ENCODE measurements around the gene SCN5A.
"Not testable (repeated sequence)": the region's sequence is repeated elsewhere in the genome, so short reads cannot be mapped to it uniquely, and the experiment has no call there.

The SCN5A gene

GRCh38 chr3:38579141-38579540 is 70.3 kb downstream of the SCN5A start:
- DNase-seq (ENCODE audit: low read depth in 2 of 2) = no peak

- no peak for DNase-seq (ENCODE audit: low read depth in 2 of 2)
These were observed 70.9 kb downstream of the SCN5A start for GRCh38 chr3:38578551-38578950.

GRCh38 chr3:38578081-38578475 is 71.4 kb downstream of the SCN5A start:
- no peak for DNase-seq (ENCODE audit: low read depth in 2 of 2)

GRCh38 chr3:38577371-38578080 is 72.0 kb downstream of the SCN5A start:
- no peak for DNase-seq (ENCODE audit: low read depth in 2 of 2)

GRCh38 chr3:38576526-38577370 is 72.7 kb downstream of the SCN5A start:
- DNase-seq (ENCODE audit: low read depth in 2 of 2) = no peak

- no peak for DNase-seq (ENCODE audit: low read depth in 2 of 2)
These were observed 73.4 kb downstream of the SCN5A start for GRCh38 chr3:38576131-38576525.

GRCh38 chr3:38575279-38575843 is 74.1 kb downstream of the SCN5A start:
- DNase-seq (ENCODE audit: low read depth in 2 of 2) = no peak

- no peak for DNase-seq (ENCODE audit: low read depth in 2 of 2)
These were observed 74.8 kb downstream of the SCN5A start for GRCh38 chr3:38574411-38575278.

GRCh38 chr3:38573556-38573955 is 75.9 kb downstream of the SCN5A start:
- DNase-seq (ENCODE audit: low read depth in 2 of 2) = no peak

GRCh38 chr3:38573111-38573510 is 76.4 kb downstream of the SCN5A start:
- no peak for DNase-seq (ENCODE audit: low read depth in 2 of 2)

- no peak for DNase-seq (ENCODE audit: low read depth in 2 of 2)
These were observed 82.0 kb downstream of the SCN5A start for GRCh38 chr3:38567498-38567897.

GRCh38 chr3:38566794-38567193 is 82.7 kb downstream of the SCN5A start:
- DNase-seq (ENCODE audit: low read depth in 2 of 2) = not testable (repeated sequence)

- DNase-seq (ENCODE audit: low read depth in 2 of 2) = no peak
These were observed 83.3 kb downstream of the SCN5A start for GRCh38 chr3:38566215-38566528.

- no peak for DNase-seq (ENCODE audit: low read depth in 2 of 2)
These were observed 83.9 kb downstream of the SCN5A start for GRCh38 chr3:38565339-38566214.

GRCh38 chr3:38564631-38565338 is 84.7 kb downstream of the SCN5A start:
- no peak for DNase-seq (ENCODE audit: low read depth in 2 of 2)

- no peak for DNase-seq (ENCODE audit: low read depth in 2 of 2)
These were observed 85.6 kb downstream of the SCN5A start for GRCh38 chr3:38563886-38564270.

GRCh38 chr3:38563070-38563885 is 86.2 kb downstream of the SCN5A start:
- no peak for DNase-seq (ENCODE audit: low read depth in 2 of 2)

GRCh38 chr3:38562467-38562925 is 87.0 kb downstream of the SCN5A start:
- no peak for DNase-seq (ENCODE audit: low read depth in 2 of 2)

- no peak for DNase-seq (ENCODE audit: low read depth in 2 of 2)
These were observed 87.6 kb downstream of the SCN5A start for GRCh38 chr3:38561746-38562466.

All from stimulated activated CD8-positive, alpha-beta memory T cell treated with anti-CD3 and anti-CD28 coated beads, Interleukin-2, amount 100 ng/mL, for 1 hour (primary cell).